Mesenchymal stem cell (in vitro differentiated cells and primary cell): ENCODE results near the gene ARL13B.
"Not testable (repeated sequence)": the region's sequence is repeated elsewhere in the genome, so short reads cannot be mapped to it uniquely, and the experiment has no call there.

Experiments used
- DNase-seq: peaks from one replicate; pipeline ENCODE4 v3.0.0-alpha.2; 2013
- H2AFZ ChIP-seq: one replicate; pipeline ENCODE4 v1.6.1; 2013; ENCODE audit warnings: low read depth, mild to moderate bottlenecking, control low read depth, inconsistent platforms, low read length, moderate library complexity
- H2AK5ac ChIP-seq: 2 replicates; pipeline ENCODE4 v1.6.1; 2013; ENCODE audit warnings: low read length, moderate library complexity, mild to moderate bottlenecking, inconsistent platforms; ENCODE audit not compliant: severe bottlenecking
- H2BK120ac ChIP-seq: one replicate; pipeline ENCODE4 v1.6.1; 2013; ENCODE audit warnings: low read depth, mild to moderate bottlenecking, inconsistent platforms, low read length, moderate library complexity
- H2BK12ac ChIP-seq, 2 experiments: one replicate each; pipeline ENCODE4 v1.6.1; 2013; ENCODE audit warnings: inconsistent platforms in 2 of 2, low read length in 2 of 2, mild to moderate bottlenecking in 2 of 2, moderate library complexity in 2 of 2, control low read depth in 1 of 2
- H2BK15ac ChIP-seq: one replicate; pipeline ENCODE4 v1.6.1; 2013; ENCODE audit warnings: mild to moderate bottlenecking, low read depth, inconsistent platforms; ENCODE audit not compliant: poor library complexity, severe bottlenecking
- H2BK5ac ChIP-seq: 2 replicates; pipeline ENCODE4 v1.6.1; 2013; ENCODE audit warnings: low read depth, mild to moderate bottlenecking, low read length, control low read depth, inconsistent platforms; ENCODE audit not compliant: poor library complexity, severe bottlenecking
- H3K14ac ChIP-seq, 2 experiments: one replicate each; pipeline ENCODE4 v1.6.1; 2013; ENCODE audit warnings: inconsistent platforms in 2 of 2, low read length in 2 of 2, control low read depth in 1 of 2, mild to moderate bottlenecking in 1 of 2, moderate library complexity in 1 of 2
- H3K18ac ChIP-seq, 2 experiments: one replicate each; pipeline ENCODE4 v1.6.1; 2013; ENCODE audit warnings: inconsistent platforms in 2 of 2, low read length in 2 of 2, control low read depth in 1 of 2, low read depth in 1 of 2, mild to moderate bottlenecking in 1 of 2
- H3K23ac ChIP-seq, 2 experiments: one replicate each; pipeline ENCODE4 v1.6.1; 2013; ENCODE audit warnings: inconsistent platforms in 2 of 2, low read length in 2 of 2, mild to moderate bottlenecking in 2 of 2, moderate library complexity in 2 of 2, control low read depth in 1 of 2
- H3K27ac ChIP-seq: 2 replicates; pipeline ENCODE4 v1.5.1; 2013; ENCODE audit warnings: mild to moderate bottlenecking, moderate library complexity, low read length, control low read depth, inconsistent platforms; ENCODE audit not compliant: poor library complexity, severe bottlenecking
- H3K27me3 ChIP-seq, 2 experiments: 2 replicates each; pipeline versions ENCODE4 v1.6.1 to v1.7.0; 2013; ENCODE audit warnings: low read length in 2 of 2, mild to moderate bottlenecking in 2 of 2, moderate library complexity in 2 of 2, control low read depth in 1 of 2, inconsistent platforms in 1 of 2; ENCODE audit not compliant: control insufficient read depth in 1 of 2, insufficient read depth in 1 of 2
- H3K36me3 ChIP-seq, 2 experiments: 2 replicates each; pipeline versions ENCODE4 v1.6.1 to v1.7.0; 2013; ENCODE audit warnings: low read length in 2 of 2, control low read depth in 1 of 2, inconsistent platforms in 1 of 2, low read depth in 1 of 2, mild to moderate bottlenecking in 1 of 2; ENCODE audit not compliant: insufficient read depth in 2 of 2, control insufficient read depth in 1 of 2
- H3K4ac ChIP-seq, 2 experiments: one replicate each; pipeline ENCODE4 v1.6.1; 2013; ENCODE audit warnings: inconsistent platforms in 2 of 2, low read length in 2 of 2, mild to moderate bottlenecking in 2 of 2, moderate library complexity in 2 of 2, control low read depth in 1 of 2, low read depth in 1 of 2
- H3K4me1 ChIP-seq: 2 replicates; pipeline ENCODE4 v1.6.1; 2013; ENCODE audit warnings: low read depth, low read length, control low read depth; ENCODE audit not compliant: control insufficient read depth, insufficient read depth
- H3K4me2 ChIP-seq: 2 replicates; pipeline ENCODE4 v1.6.1; 2013; ENCODE audit warnings: low read length, mild to moderate bottlenecking, inconsistent platforms; ENCODE audit not compliant: poor library complexity, severe bottlenecking
- H3K4me3 ChIP-seq, 2 experiments: 2 replicates each; pipeline versions ENCODE4 v1.5.1 to v1.7.0; 2013; ENCODE audit warnings: low read length in 2 of 2, mild to moderate bottlenecking in 2 of 2, control low read depth in 1 of 2, low read depth in 1 of 2; ENCODE audit not compliant: insufficient read depth in 1 of 2
- H3K79me1 ChIP-seq: replicated peaks from 2 replicates; pipeline ENCODE4 v1.6.1; 2013; ENCODE audit warnings: mild to moderate bottlenecking, control low read depth, low read length, inconsistent platforms; ENCODE audit not compliant: poor library complexity, severe bottlenecking
- H3K9ac ChIP-seq: 2 replicates; pipeline ENCODE4 v1.7.0; 2013; ENCODE audit warnings: mild to moderate bottlenecking, low read length, moderate library complexity
- H3K9me3 ChIP-seq: 2 replicates; pipeline ENCODE4 v1.7.0; 2013; ENCODE audit warnings: mild to moderate bottlenecking, low read length; ENCODE audit not compliant: control insufficient read depth
- H4K8ac ChIP-seq: one replicate; pipeline ENCODE4 v1.6.1; 2013; ENCODE audit warnings: inconsistent platforms, mild to moderate bottlenecking, low read length, moderate library complexity
- H4K91ac ChIP-seq: one replicate; pipeline ENCODE4 v1.6.1; 2013; ENCODE audit warnings: mild to moderate bottlenecking, low read length, inconsistent platforms
- WGBS: methylation state at CpG from one replicate; pipeline ENCODE4 v1.1.7; 2013; ENCODE audit warnings: mixed read lengths; 5-methylcytosine and 5-hydroxymethylcytosine counted together

ARL13B gene

DNA sequence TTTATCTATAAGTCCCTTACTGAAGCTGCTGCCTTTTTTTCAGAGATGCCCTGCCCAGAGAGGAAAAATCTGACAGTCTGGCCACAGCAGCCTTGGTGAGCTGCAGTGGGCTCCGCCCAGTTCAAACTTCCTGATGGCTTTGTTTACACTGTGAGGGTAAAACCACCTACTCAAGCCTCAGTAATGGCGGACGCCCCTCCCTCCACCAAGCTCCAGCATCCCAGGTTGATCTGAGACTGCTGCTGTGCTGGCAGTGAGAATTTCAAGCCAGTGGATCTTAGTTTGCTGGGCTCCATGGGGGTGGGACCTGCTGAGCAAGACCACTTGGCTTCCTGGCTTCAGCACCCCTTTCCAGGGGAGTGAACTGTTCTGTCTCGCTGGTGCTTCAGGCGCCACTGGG, 100.6 kb downstream of the ARL13B start:
- H4K8ac ChIP-seq = peak overlapping the region; percentile 28
- peaks cover 22% of the 10 kb centered on the region for H3K79me1 ChIP-seq
- not testable (repeated sequence) for H2AFZ ChIP-seq, H3K4ac ChIP-seq, H2BK120ac ChIP-seq, H2AK5ac ChIP-seq, H3K4me1 ChIP-seq, H2BK15ac ChIP-seq, H3K4me2 ChIP-seq, H3K27me3 ChIP-seq, H3K18ac ChIP-seq, H3K9me3 ChIP-seq, H2BK5ac ChIP-seq, H3K27ac ChIP-seq, H3K4me3 ChIP-seq, H2BK12ac ChIP-seq, DNase-seq, H3K23ac ChIP-seq, H3K9ac ChIP-seq, H4K91ac ChIP-seq, H3K14ac ChIP-seq
- 92% methylated on average over 5 of the region's 5 CpGs for WGBS
- H3K36me3 ChIP-seq = peaks cover 4 to 22% of the 10 kb centered on the region in 2 experiments

GRCh38 chr3:94081884-94082283, 101.9 kb downstream of the ARL13B start:
- Histone ChIP-seq H3K36me3 (peaks cover 4 to 20% of the 10 kb centered on the region in 2 experiments), H2AK5ac (no peak overlapping the region), H2BK15ac (no peak overlapping the region), H3K23ac (no peak overlapping the region), H3K18ac (no peak overlapping the region), H3K27me3 (no peaks in the 10 kb centered on the region), H2BK5ac (no peak overlapping the region), H3K4me3 (no peak overlapping the region), H2BK12ac (no peak overlapping the region), H3K4me2 (no peak overlapping the region), H3K27ac (no peak overlapping the region), H3K9ac (no peak overlapping the region), H4K8ac (no peak overlapping the region), H2BK120ac (no peak overlapping the region), H2AFZ (no peak overlapping the region), H3K79me1 (peaks cover 19% of the 10 kb centered on the region), H3K4me1 (no peaks in the 10 kb centered on the region), H3K14ac (no peak overlapping the region), H3K9me3 (no peaks in the 10 kb centered on the region), H4K91ac (no peak overlapping the region), H3K4ac (no peak overlapping the region)
- WGBS = 97% methylated on average over 3 of the region's 5 CpGs
- DNase-seq = no peak

DNA sequence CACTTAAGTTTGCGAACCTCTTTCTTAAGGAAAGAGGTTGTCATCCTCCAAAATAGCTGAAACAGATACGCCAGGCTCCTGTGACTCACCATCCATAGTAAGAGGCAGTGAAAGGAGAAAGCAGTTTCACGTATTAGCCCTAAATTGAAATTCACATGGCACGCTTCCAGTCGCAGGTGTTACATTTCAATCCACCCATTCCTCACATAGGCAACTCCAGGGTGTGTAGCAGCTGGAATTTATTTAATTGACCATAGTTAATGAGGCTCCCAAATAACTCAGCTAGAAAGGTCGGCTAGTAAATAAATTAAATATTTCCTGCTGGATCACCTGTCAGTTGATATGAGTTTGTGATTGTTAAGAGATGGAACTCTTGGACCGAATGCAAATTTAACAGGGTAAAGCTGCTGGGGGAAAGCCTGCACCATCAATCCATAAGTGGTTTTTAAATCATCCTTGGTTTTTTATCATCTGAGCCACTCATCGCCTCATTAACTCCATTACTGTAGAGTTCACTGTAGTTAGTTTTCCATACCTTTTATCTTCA, 102.5 kb downstream of the ARL13B start:
- H3K4ac ChIP-seq = no peak overlapping the region
- H3K4me3 ChIP-seq = no peak overlapping the region
- H3K4me1 ChIP-seq = no peaks in the 10 kb centered on the region
- no peak overlapping the region for H2AFZ ChIP-seq
- H4K91ac ChIP-seq = no peak overlapping the region
- no peak overlapping the region for H3K4me2 ChIP-seq
- no peak for DNase-seq
- H2BK12ac ChIP-seq = no peak overlapping the region
- no peak overlapping the region for H2BK120ac ChIP-seq
- H3K23ac ChIP-seq = no peak overlapping the region
- H3K36me3 ChIP-seq = peaks cover 4 to 24% of the 10 kb centered on the region in 2 experiments
- H3K27ac ChIP-seq = no peak overlapping the region
- no peaks in the 10 kb centered on the region for H3K9me3 ChIP-seq
- no peak overlapping the region for H2AK5ac ChIP-seq
- no peak overlapping the region for H2BK15ac ChIP-seq
- 92% methylated on average over 6 of the region's 8 CpGs for WGBS
- H4K8ac ChIP-seq = no peak overlapping the region
- H3K79me1 ChIP-seq = peaks cover 17% of the 10 kb centered on the region
- H3K9ac ChIP-seq = no peak overlapping the region
- H3K27me3 ChIP-seq = no peaks in the 10 kb centered on the region
- no peak overlapping the region for H3K18ac ChIP-seq
- no peak overlapping the region for H2BK5ac ChIP-seq
- H3K14ac ChIP-seq = no peak overlapping the region

GRCh38 chr3:94083261-94083660, 103.3 kb downstream of the ARL13B start:
- no peak overlapping the region for H3K4me2 ChIP-seq
- no peak overlapping the region for H3K4me3 ChIP-seq
- peaks cover 19% of the 10 kb centered on the region for H3K79me1 ChIP-seq
- H2BK12ac ChIP-seq = no peak overlapping the region
- no peak overlapping the region for H4K8ac ChIP-seq
- no peak overlapping the region for H2BK15ac ChIP-seq
- H3K9me3 ChIP-seq = no peaks in the 10 kb centered on the region
- WGBS = 96% methylated on average over 4 of the region's 4 CpGs
- no peak overlapping the region for H3K14ac ChIP-seq
- H4K91ac ChIP-seq = no peak overlapping the region
- H3K18ac ChIP-seq = peak overlapping the region in 1 of 2 experiments; percentile 22
- DNase-seq = peak; percentile 17
- H3K27me3 ChIP-seq = no peaks in the 10 kb centered on the region
- H2AK5ac ChIP-seq = no peak overlapping the region
- H3K27ac ChIP-seq = no peak overlapping the region
- H3K4me1 ChIP-seq = no peaks in the 10 kb centered on the region
- H2BK5ac ChIP-seq = no peak overlapping the region
- H3K36me3 ChIP-seq = peaks cover 4 to 24% of the 10 kb centered on the region in 2 experiments
- no peak overlapping the region for H2AFZ ChIP-seq
- H2BK120ac ChIP-seq = no peak overlapping the region
- H3K9ac ChIP-seq = no peak overlapping the region
- no peak overlapping the region for H3K4ac ChIP-seq
- H3K23ac ChIP-seq = no peak overlapping the region
